Hematopoietic multipotent progenitor cell treated with erythropoietin and hydrocortisone succinate and interleukin-3 and kit ligand, for 4 days (in vitro differentiated cells): ENCODE measurements around the gene DTX3L.

ENCODE experiments used
- DNase-seq: peaks from one replicate; pipeline ENCODE4 v3.0.0-alpha.2; 2015

Gene DTX3L

GRCh38 chr3:122608916-122609315, 44.8 kb downstream of the DTX3L start:
- DNase-seq = no peak

- DNase-seq = no peak
These were observed 45.8 kb downstream of the DTX3L start for GRCh38 chr3:122609798-122610559.

GRCh38 chr3:122612696-122613095, 48.6 kb downstream of the DTX3L start:
- DNase-seq = no peak

- DNase-seq = no peak
These were observed 51.2 kb downstream of the DTX3L start for GRCh38 chr3:122615303-122615702.

- no peak for DNase-seq
These were observed 54.5 kb downstream of the DTX3L start for GRCh38 chr3:122618614-122619013.

GRCh38 chr3:122619040-122619439, 54.9 kb downstream of the DTX3L start:
- no peak for DNase-seq

- no peak for DNase-seq
These were observed 56.3 kb downstream of the DTX3L start for GRCh38 chr3:122620399-122620798.

GRCh38 chr3:122621112-122621511, 57.0 kb downstream of the DTX3L start:
- DNase-seq = no peak

- DNase-seq = peak; percentile 6
These were observed 59.1 kb downstream of the DTX3L start for GRCh38 chr3:122623031-122623829.
